Astrocyte (in vitro differentiated cells and primary cell): ENCODE results near the gene PYGB. TPM values are rescaled to one million over a fixed set of nuclear protein-coding genes. Genes with fewer than 3 reads are reported as not detected.

Experiments
- DNase-seq: peaks from one replicate; pipeline ENCODE4 v3.0.0-alpha.2; 2010; ENCODE audit warnings: low read depth
- FAIRE-seq: peaks from 2 replicates; lab custom pipeline; 2011; peaks lifted over from hg19 to GRCh38; lab: Jason Lieb, UNC
- H2AFZ ChIP-seq: 2 replicates; pipeline ENCODE4 v1.6.0; 2012; ENCODE audit warnings: low read depth, low read length, inconsistent platforms
- H3K27ac ChIP-seq: 2 replicates; pipeline ENCODE4 v1.5.1; 2011; ENCODE audit warnings: low read depth, low read length, inconsistent platforms
- H3K27me3 ChIP-seq: 2 replicates; pipeline ENCODE4 v1.6.0; 2011; ENCODE audit warnings: low read length, inconsistent platforms; ENCODE audit not compliant: insufficient read depth
- H3K36me3 ChIP-seq: 2 replicates; pipeline ENCODE4 v1.5.1; 2011; ENCODE audit warnings: low read length, inconsistent platforms; ENCODE audit not compliant: insufficient read depth
- H3K4me1 ChIP-seq: 2 replicates; pipeline ENCODE4 v1.5.1; 2011; ENCODE audit warnings: low read length, inconsistent platforms; ENCODE audit not compliant: insufficient read depth
- H3K4me2 ChIP-seq: 2 replicates; pipeline ENCODE4 v1.6.0; 2012; ENCODE audit warnings: low read length, inconsistent platforms
- H3K4me3 ChIP-seq: 2 replicates; pipeline ENCODE4 v1.5.1; 2011; ENCODE audit warnings: low read depth, mild to moderate bottlenecking, low read length, inconsistent platforms; ENCODE audit not compliant: insufficient read depth
- H3K79me2 ChIP-seq: 2 replicates; pipeline ENCODE4 v1.6.0; 2012; ENCODE audit warnings: mild to moderate bottlenecking, low read length, inconsistent platforms; ENCODE audit not compliant: insufficient read depth
- H3K9ac ChIP-seq: 2 replicates; pipeline ENCODE4 v1.6.0; 2012; ENCODE audit warnings: mild to moderate bottlenecking, low read length, inconsistent platforms
- H3K9me3 ChIP-seq: 2 replicates; pipeline ENCODE4 v1.5.1; 2012; ENCODE audit warnings: low read depth, mild to moderate bottlenecking, low read length, inconsistent platforms; ENCODE audit not compliant: insufficient read depth
- H4K20me1 ChIP-seq: 2 replicates; pipeline ENCODE4 v1.6.0; 2012; ENCODE audit warnings: low read length, inconsistent platforms; ENCODE audit not compliant: insufficient read depth
- H3K27ac Mint-ChIP-seq: one replicate; pipeline ENCODE4 v1.8.0; 2021; ENCODE audit warnings: mild to moderate bottlenecking, mixed read lengths; ENCODE audit not compliant: unreplicated experiment
- H3K27me3 Mint-ChIP-seq: one replicate; pipeline ENCODE4 v1.8.0; 2021; ENCODE audit warnings: low read depth, mixed read lengths; ENCODE audit not compliant: unreplicated experiment
- H3K36me3 Mint-ChIP-seq: one replicate; pipeline ENCODE4 v1.8.0; 2021; ENCODE audit warnings: low read depth, mixed read lengths; ENCODE audit not compliant: unreplicated experiment
- H3K4me1 Mint-ChIP-seq: one replicate; pipeline ENCODE4 v1.8.0; 2021; ENCODE audit warnings: low read depth, mixed read lengths; ENCODE audit not compliant: unreplicated experiment
- H3K4me3 Mint-ChIP-seq: one replicate; pipeline ENCODE4 v1.8.0; 2021; ENCODE audit warnings: mild to moderate bottlenecking, moderate library complexity, mixed read lengths; ENCODE audit not compliant: unreplicated experiment
- H3K9me3 Mint-ChIP-seq: one replicate; pipeline ENCODE4 v1.8.0; 2021; ENCODE audit warnings: mild to moderate bottlenecking, mixed read lengths; ENCODE audit not compliant: unreplicated experiment
- CTCF ChIP-seq: IDR thresholded peaks from 2 replicates; pipeline ENCODE4 v1.5.1; 2011; ENCODE audit warnings: low read depth, mild to moderate bottlenecking, inconsistent platforms, low read length, moderate library complexity; ENCODE audit not compliant: insufficient read depth
- EZH2 ChIP-seq: IDR thresholded peaks from 2 replicates; pipeline ENCODE4 v1.6.1; 2012; ENCODE audit warnings: mild to moderate bottlenecking, low read length, inconsistent platforms; ENCODE audit not compliant: insufficient read depth
- total RNA-seq: library from RNA; stranded (reverse); gene quantifications from 2 replicates; pipeline ENCODE4 v1.2.1, GENCODE V29; 2021

PYGB gene
- total RNA-seq, 1 donor from 2014 or later = 206 TPM

DNA sequence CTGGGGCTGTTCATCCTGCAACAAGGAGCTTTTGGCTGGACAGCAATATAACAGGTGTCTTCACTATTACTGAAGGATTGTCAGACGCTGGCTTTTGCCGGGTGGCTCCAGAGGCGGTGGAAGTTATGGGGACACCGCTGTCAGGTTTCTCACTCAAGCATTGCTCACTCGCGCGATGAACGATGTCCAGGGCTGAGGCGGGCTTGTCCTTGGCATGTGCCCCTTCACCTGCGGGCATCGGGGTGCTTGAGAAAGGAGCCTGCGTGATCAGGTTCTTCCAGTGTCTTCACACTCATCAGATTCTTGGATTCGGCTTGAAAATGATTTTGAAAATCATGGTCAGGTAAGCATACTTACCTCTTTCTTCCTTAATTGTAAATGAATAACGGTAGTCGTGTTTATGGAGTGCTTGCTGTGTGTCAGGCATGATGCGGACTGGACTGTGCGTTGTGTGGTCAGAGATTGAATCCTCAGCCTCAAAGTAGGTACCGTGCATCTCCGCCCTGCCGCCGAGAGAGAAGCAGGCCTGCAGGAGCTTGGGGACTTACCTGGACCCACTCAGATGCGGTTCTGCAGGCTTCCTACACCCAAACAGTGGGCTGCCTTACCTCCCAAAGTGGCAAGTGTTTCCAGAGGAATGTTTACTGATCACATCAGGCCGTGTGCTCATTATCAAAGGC lies 18.3 kb upstream of the PYGB start:
- Mint-ChIP-seq H3K27me3 (no peaks in the 10 kb centered on the region), H3K27ac (no peak overlapping the region), H3K36me3 (no peaks in the 10 kb centered on the region), H3K4me1 (peaks cover 25% of the 10 kb centered on the region), H3K9me3 (no peaks in the 10 kb centered on the region), H3K4me3 (no peak overlapping the region)
- H3K4me1 ChIP-seq = peaks cover 29% of the 10 kb centered on the region
- no peaks in the 10 kb centered on the region for H3K36me3 ChIP-seq
- no peaks in the 10 kb centered on the region for H4K20me1 ChIP-seq
- no peak overlapping the region for H3K4me3 ChIP-seq
- TF ChIP-seq CTCF (no peak), EZH2 (no peak)
- no peak overlapping the region for H2AFZ ChIP-seq
- H3K4me2 ChIP-seq = no peak overlapping the region
- no peak overlapping the region for H3K27ac ChIP-seq
- no peaks in the 10 kb centered on the region for H3K27me3 ChIP-seq
- H3K79me2 ChIP-seq = no peaks in the 10 kb centered on the region
- no peak overlapping the region for H3K9ac ChIP-seq
- FAIRE-seq (no peak), DNase-seq (no peak)
- H3K9me3 ChIP-seq = no peaks in the 10 kb centered on the region

DNA sequence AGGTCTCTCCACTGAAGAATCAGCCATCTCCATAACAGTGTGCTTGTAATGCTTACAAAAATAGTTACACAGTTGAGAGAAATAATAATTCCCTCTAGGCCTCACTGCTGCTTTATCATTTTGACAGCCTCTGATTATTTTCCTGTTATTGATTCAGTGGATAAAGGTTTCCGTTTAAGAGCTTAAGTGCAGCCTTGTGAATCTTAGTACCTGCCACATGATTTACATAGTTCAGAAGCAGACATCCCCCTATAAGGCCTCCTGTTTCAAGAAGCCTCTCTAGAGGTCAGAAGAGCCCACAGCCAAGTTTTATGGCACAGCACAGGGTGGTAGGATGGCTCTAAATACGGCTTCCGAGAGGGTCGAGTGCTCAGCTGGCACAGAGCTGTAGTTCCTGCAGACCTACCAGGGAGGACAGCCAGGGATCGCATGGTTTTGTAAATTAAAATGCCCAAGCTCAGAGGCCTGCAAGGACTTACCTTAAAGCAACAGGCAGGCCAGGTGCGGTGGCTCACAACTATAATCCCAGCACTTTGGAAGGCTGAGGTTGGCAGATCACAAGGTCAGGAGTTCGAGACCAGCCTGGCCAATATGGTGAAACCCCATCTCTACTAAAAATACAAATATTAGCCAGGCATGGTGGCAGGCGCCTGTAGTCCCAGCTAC lies 17.6 kb upstream of the PYGB start:
- Histone ChIP-seq H4K20me1 (no peaks in the 10 kb centered on the region), H3K36me3 (no peaks in the 10 kb centered on the region), H3K9ac (no peak overlapping the region), H2AFZ (no peak overlapping the region), H3K4me2 (no peak overlapping the region), H3K4me1 (peaks cover 29% of the 10 kb centered on the region), H3K4me3 (no peak overlapping the region), H3K9me3 (no peaks in the 10 kb centered on the region), H3K27ac (no peak overlapping the region), H3K79me2 (no peaks in the 10 kb centered on the region), H3K27me3 (no peaks in the 10 kb centered on the region)
- Mint-ChIP-seq H3K9me3 (no peaks in the 10 kb centered on the region), H3K27me3 (no peaks in the 10 kb centered on the region), H3K4me1 (peaks cover 28% of the 10 kb centered on the region), H3K27ac (no peak overlapping the region), H3K4me3 (no peak overlapping the region), H3K36me3 (no peaks in the 10 kb centered on the region)
- no peak for TF ChIP-seq EZH2
- TF ChIP-seq CTCF = no peak
- DNase-seq (no peak), FAIRE-seq (no peak)
